ENCODE measurements around the gene PPHLN1. TPM values are rescaled to one million over a fixed set of nuclear protein-coding genes. Genes with fewer than 3 reads are reported as not detected.
A peak's percentile ranks its signal among the peaks of the same experiment; 100 is the strongest.

Gene PPHLN1
- total and polyA plus RNA-seq, 5 donors = 39.2 to 48.8 (median 42.4) TPM

GRCh38 chr12:42407306-42407705, 81.3 kb downstream of the PPHLN1 start:
- intact Hi-C loops (cut with DNase I) = no loop called here
- no peaks in the 10 kb centered on the region for H3K9me3 ChIP-seq (ENCODE audit: control insufficient read depth, low read length)
- H3K27me3 ChIP-seq (ENCODE audit: control insufficient read depth, insufficient read depth) = no peaks in the 10 kb centered on the region
- DNase-seq (no peak), ATAC-seq (no peak)
- no peaks in the 10 kb centered on the region for H3K4me1 ChIP-seq (ENCODE audit: control insufficient read depth, insufficient read depth, low read length)
- no peak overlapping the region for H3K27ac ChIP-seq (ENCODE audit: low read length)
- WGBS = 98% methylated on average over 1 of the region's 1 CpG
- no peak overlapping the region for H3K4me3 ChIP-seq (ENCODE audit: low read length)

GRCh38 chr12:42409471-42409870, 83.5 kb downstream of the PPHLN1 start:
- Histone ChIP-seq H3K4me1 (ENCODE audit: control insufficient read depth, insufficient read depth, low read length) (no peaks in the 10 kb centered on the region), H3K27me3 (ENCODE audit: control insufficient read depth, insufficient read depth) (no peaks in the 10 kb centered on the region), H3K27ac (ENCODE audit: low read length) (no peak overlapping the region), H3K4me3 (ENCODE audit: low read length) (no peak overlapping the region), H3K9me3 (ENCODE audit: control insufficient read depth, low read length) (no peaks in the 10 kb centered on the region)
- 55% methylated on average over 2 of the region's 2 CpGs for WGBS
- intact Hi-C loops (cut with DNase I) = no loop called here
- no peak for ATAC-seq
- DNase-seq = no peak

- Histone ChIP-seq H3K27ac (ENCODE audit: low read length) (no peak overlapping the region), H3K27me3 (ENCODE audit: control insufficient read depth, insufficient read depth) (no peaks in the 10 kb centered on the region), H3K9me3 (ENCODE audit: control insufficient read depth, low read length) (no peaks in the 10 kb centered on the region), H3K4me3 (ENCODE audit: low read length) (no peak overlapping the region), H3K4me1 (ENCODE audit: control insufficient read depth, insufficient read depth, low read length) (no peaks in the 10 kb centered on the region)
- ATAC-seq (no peak), DNase-seq (no peak)
- intact Hi-C loops (cut with DNase I) = no loop called here
- WGBS = 75% methylated on average over 1 of the region's 1 CpG
Measured at GRCh38 chr12:42410340-42410739, 84.4 kb downstream of the PPHLN1 start.

GRCh38 chr12:42420395-42420794, 94.4 kb downstream of the PPHLN1 start:
- no peaks in the 10 kb centered on the region for H3K9me3 ChIP-seq (ENCODE audit: control insufficient read depth, low read length)
- H3K27me3 ChIP-seq (ENCODE audit: control insufficient read depth, insufficient read depth) = no peaks in the 10 kb centered on the region
- DNase-seq = no peak
- no peak overlapping the region for H3K4me3 ChIP-seq (ENCODE audit: low read length)
- no peaks in the 10 kb centered on the region for H3K4me1 ChIP-seq (ENCODE audit: control insufficient read depth, insufficient read depth, low read length)
- no peak for ATAC-seq
- intact Hi-C loops (cut with DNase I) = no loop called here
- 76% methylated on average over 3 of the region's 3 CpGs for WGBS
- H3K27ac ChIP-seq (ENCODE audit: low read length) = no peak overlapping the region

GRCh38 chr12:42421844-42422779, 96.1 kb downstream of the PPHLN1 start:
- Histone ChIP-seq H3K4me1 (ENCODE audit: control insufficient read depth, insufficient read depth, low read length) (no peaks in the 10 kb centered on the region), H3K27me3 (ENCODE audit: control insufficient read depth, insufficient read depth) (no peaks in the 10 kb centered on the region), H3K27ac (ENCODE audit: low read length) (no peak overlapping the region), H3K9me3 (ENCODE audit: control insufficient read depth, low read length) (no peaks in the 10 kb centered on the region), H3K4me3 (ENCODE audit: low read length) (no peak overlapping the region)
- ATAC-seq (peak; percentile 84 to 89), DNase-seq (no peak)
- intact Hi-C loops (cut with DNase I) = no loop called here
- WGBS = 46% methylated on average over 3 of the region's 3 CpGs

- DNase-seq (no peak), ATAC-seq (no peak)
- no peaks in the 10 kb centered on the region for H3K9me3 ChIP-seq (ENCODE audit: control insufficient read depth, low read length)
- no peak overlapping the region for H3K27ac ChIP-seq (ENCODE audit: low read length)
- intact Hi-C loops (cut with DNase I) = no loop called here
- no peaks in the 10 kb centered on the region for H3K4me1 ChIP-seq (ENCODE audit: control insufficient read depth, insufficient read depth, low read length)
- no peaks in the 10 kb centered on the region for H3K27me3 ChIP-seq (ENCODE audit: control insufficient read depth, insufficient read depth)
- H3K4me3 ChIP-seq (ENCODE audit: low read length) = no peak overlapping the region
- 77% methylated on average over 1 of the region's 1 CpG for WGBS
Measured at GRCh38 chr12:42422785-42423184, 96.8 kb downstream of the PPHLN1 start.

- ATAC-seq (peak; percentile 41 to 85), DNase-seq (peak in 1 of 3 donors; percentile 59)
- no peaks in the 10 kb centered on the region for H3K4me1 ChIP-seq (ENCODE audit: control insufficient read depth, insufficient read depth, low read length)
- H3K9me3 ChIP-seq (ENCODE audit: control insufficient read depth, low read length) = no peaks in the 10 kb centered on the region
- intact Hi-C loops (cut with DNase I) = no loop called here
- H3K4me3 ChIP-seq (ENCODE audit: low read length) = no peak overlapping the region
- no peaks in the 10 kb centered on the region for H3K27me3 ChIP-seq (ENCODE audit: control insufficient read depth, insufficient read depth)
- WGBS = 66% methylated on average over 6 of the region's 6 CpGs
- no peak overlapping the region for H3K27ac ChIP-seq (ENCODE audit: low read length)
Measured at GRCh38 chr12:42426746-42427145, 100.8 kb downstream of the PPHLN1 start.

- Histone ChIP-seq H3K4me1 (ENCODE audit: control insufficient read depth, insufficient read depth, low read length) (no peaks in the 10 kb centered on the region), H3K27ac (ENCODE audit: low read length) (no peak overlapping the region), H3K9me3 (ENCODE audit: control insufficient read depth, low read length) (no peaks in the 10 kb centered on the region), H3K27me3 (ENCODE audit: control insufficient read depth, insufficient read depth) (no peaks in the 10 kb centered on the region), H3K4me3 (ENCODE audit: low read length) (no peak overlapping the region)
- DNase-seq (no peak), ATAC-seq (no peak)
- intact Hi-C loops (cut with DNase I) = no loop called here
- WGBS = 93% methylated on average over 2 of the region's 2 CpGs
Measured at GRCh38 chr12:42428850-42429249, 102.9 kb downstream of the PPHLN1 start.

GRCh38 chr12:42432517-42433140, 106.7 kb downstream of the PPHLN1 start:
- no peaks in the 10 kb centered on the region for H3K9me3 ChIP-seq (ENCODE audit: control insufficient read depth, low read length)
- ATAC-seq = peak in 1 of 2 donors; percentile 23
- DNase-seq = no peak
- no peak overlapping the region for H3K4me3 ChIP-seq (ENCODE audit: low read length)
- H3K27ac ChIP-seq (ENCODE audit: low read length) = no peak overlapping the region
- no peaks in the 10 kb centered on the region for H3K27me3 ChIP-seq (ENCODE audit: control insufficient read depth, insufficient read depth)
- no peaks in the 10 kb centered on the region for H3K4me1 ChIP-seq (ENCODE audit: control insufficient read depth, insufficient read depth, low read length)
- WGBS = 94% methylated on average over 5 of the region's 5 CpGs
- intact Hi-C loops (cut with DNase I) = no loop called here

GRCh38 chr12:42440608-42441007, 114.6 kb downstream of the PPHLN1 start:
- H3K27me3 ChIP-seq (ENCODE audit: control insufficient read depth, insufficient read depth) = no peaks in the 10 kb centered on the region
- no peaks in the 10 kb centered on the region for H3K4me1 ChIP-seq (ENCODE audit: control insufficient read depth, insufficient read depth, low read length)
- H3K27ac ChIP-seq (ENCODE audit: low read length) = no peak overlapping the region
- no peak overlapping the region for H3K4me3 ChIP-seq (ENCODE audit: low read length)
- ATAC-seq = no peak
- intact Hi-C loops (cut with DNase I) = no loop called here
- WGBS = 99% methylated on average over 11 of the region's 11 CpGs
- H3K9me3 ChIP-seq (ENCODE audit: control insufficient read depth, low read length) = no peaks in the 10 kb centered on the region
- DNase-seq = no peak

GRCh38 chr12:42442311-42442759, 116.4 kb downstream of the PPHLN1 start:
- H3K4me3 ChIP-seq (ENCODE audit: low read length) = no peak overlapping the region
- ATAC-seq (no peak), DNase-seq (no peak)
- H3K27me3 ChIP-seq (ENCODE audit: control insufficient read depth, insufficient read depth) = no peaks in the 10 kb centered on the region
- 88% methylated on average over 19 of the region's 19 CpGs for WGBS
- intact Hi-C loops (cut with DNase I) = no loop called here
- H3K4me1 ChIP-seq (ENCODE audit: control insufficient read depth, insufficient read depth, low read length) = no peaks in the 10 kb centered on the region
- H3K9me3 ChIP-seq (ENCODE audit: control insufficient read depth, low read length) = no peaks in the 10 kb centered on the region
- no peak overlapping the region for H3K27ac ChIP-seq (ENCODE audit: low read length)

All from right cardiac atrium (tissue), 5 donors.